Vagina (tissue), 2 donors: ENCODE data around the gene NFATC3.

Experiments used
- POLR2AphosphoS5 ChIP-seq, 2 donors: sonication (generic); formaldehyde crosslinking; IDR thresholded peaks; one replicate each; pipeline ENCODE4 v1.9.0; 2017; ENCODE audit warnings: antibody characterized with exemption in 2 of 2, mild to moderate bottlenecking in 2 of 2, low read depth in 1 of 2; ENCODE audit not compliant: insufficient read depth in 1 of 2
- TF ChIP-seq, protein P1 (sequence below), 3 experiments: fragments of 450-650 bp in 2 of 3; fragments of 200-600 bp in 1 of 3; sonication (generic) in 1 of 3; IDR thresholded peaks; one replicate each; pipeline ENCODE4 v1.5.1; 2017 to 2019; ENCODE audit warnings: antibody characterized with exemption in 3 of 3, mild to moderate bottlenecking in 2 of 3, moderate library complexity in 2 of 3

DNA sequence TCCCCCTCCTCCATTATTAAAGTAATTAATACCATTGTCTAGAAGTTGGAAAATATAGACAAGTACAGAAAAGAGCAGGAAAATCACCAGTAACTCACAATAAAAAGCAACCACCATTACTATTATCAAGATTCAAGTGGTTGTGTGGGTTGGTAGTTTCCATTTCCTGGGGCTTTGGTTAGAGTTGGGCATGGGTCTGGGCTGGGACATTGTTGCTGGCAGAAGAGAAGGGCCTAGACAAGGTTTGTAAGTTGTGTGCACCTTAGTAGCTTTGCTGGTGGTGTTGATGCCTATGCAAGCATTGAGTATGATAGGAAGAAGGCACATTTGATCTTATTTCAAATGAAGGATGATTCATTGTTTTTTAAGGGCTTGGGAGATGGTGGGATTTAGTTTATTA is 25.4 kb upstream of the NFATC3 start:
- TF ChIP-seq, protein P1, sequence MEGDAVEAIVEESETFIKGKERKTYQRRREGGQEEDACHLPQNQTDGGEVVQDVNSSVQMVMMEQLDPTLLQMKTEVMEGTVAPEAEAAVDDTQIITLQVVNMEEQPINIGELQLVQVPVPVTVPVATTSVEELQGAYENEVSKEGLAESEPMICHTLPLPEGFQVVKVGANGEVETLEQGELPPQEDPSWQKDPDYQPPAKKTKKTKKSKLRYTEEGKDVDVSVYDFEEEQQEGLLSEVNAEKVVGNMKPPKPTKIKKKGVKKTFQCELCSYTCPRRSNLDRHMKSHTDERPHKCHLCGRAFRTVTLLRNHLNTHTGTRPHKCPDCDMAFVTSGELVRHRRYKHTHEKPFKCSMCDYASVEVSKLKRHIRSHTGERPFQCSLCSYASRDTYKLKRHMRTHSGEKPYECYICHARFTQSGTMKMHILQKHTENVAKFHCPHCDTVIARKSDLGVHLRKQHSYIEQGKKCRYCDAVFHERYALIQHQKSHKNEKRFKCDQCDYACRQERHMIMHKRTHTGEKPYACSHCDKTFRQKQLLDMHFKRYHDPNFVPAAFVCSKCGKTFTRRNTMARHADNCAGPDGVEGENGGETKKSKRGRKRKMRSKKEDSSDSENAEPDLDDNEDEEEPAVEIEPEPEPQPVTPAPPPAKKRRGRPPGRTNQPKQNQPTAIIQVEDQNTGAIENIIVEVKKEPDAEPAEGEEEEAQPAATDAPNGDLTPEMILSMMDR (IDR thresholded peaks at IDR 0.05) = no peak
- no peak for TF ChIP-seq POLR2AphosphoS5 (IDR thresholded peaks at IDR 0.05; ENCODE audit: insufficient read depth in 1 of 2, low read depth in 1 of 2)
